ENCODE measurements around the gene KRT84.

The KRT84 gene

DNA sequence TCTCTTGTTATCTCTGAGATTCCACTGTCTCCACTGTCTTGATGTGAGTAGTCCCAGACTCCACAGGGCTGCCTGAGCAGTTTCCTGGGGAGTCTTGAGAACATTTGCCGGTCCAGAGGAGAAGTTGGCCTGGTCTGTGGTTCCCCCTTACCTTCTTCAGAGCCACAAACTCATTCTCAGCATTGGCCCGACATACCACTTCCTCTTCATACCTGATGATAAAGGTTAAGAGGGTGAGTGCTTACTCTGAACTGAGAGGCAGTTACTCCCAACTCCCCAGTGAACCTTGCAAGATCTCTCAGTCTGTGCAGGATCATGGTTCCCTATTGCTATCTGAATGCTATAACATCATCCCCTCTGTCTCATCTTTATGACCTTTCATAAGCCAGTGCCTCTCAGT lies 2.6 kb downstream of the KRT84 start:
- no peak for DNase-seq

DNA sequence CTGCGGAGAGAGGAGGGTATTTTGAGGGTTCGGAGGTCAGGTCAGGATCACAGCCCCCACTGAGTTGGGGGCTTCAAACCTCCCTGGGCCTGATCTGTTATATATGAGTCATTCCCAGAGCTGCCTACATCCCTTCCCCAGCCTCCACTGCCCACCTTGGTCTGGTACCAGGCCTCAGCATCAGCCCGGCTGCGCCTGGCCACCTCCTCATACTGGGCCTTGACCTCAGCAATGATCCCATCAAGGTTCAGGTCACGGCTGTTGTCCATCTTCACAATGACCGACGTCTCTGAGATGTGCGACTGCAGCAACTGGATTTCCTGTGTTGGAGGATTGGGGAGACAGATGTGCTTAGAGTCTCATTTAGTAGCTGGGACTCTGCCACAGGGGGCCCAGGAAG lies 4.2 kb downstream of the KRT84 start:
- no peak for DNase-seq

DNA sequence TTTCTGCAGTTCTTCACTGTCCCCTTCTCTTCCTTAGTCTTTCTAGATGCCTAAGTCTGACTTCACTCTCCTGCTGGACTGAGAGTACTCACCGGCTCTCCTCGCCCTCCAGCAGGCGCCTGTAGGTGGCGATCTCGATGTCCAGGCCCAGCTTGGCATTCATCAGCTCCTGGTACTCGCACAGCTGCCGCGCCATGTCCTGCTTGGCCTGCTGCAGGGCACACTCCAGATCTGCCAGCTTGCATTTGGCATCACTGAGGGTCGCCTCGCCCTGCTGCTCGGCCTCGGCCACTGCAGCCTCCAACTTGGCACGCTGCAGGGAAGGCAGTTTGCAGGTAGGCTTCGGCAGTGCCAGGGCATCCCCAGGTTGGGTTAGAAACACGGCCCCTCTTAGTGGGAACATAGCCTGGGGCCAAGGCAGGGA lies 5.2 kb downstream of the KRT84 start:
- no peak for DNase-seq

DNA sequence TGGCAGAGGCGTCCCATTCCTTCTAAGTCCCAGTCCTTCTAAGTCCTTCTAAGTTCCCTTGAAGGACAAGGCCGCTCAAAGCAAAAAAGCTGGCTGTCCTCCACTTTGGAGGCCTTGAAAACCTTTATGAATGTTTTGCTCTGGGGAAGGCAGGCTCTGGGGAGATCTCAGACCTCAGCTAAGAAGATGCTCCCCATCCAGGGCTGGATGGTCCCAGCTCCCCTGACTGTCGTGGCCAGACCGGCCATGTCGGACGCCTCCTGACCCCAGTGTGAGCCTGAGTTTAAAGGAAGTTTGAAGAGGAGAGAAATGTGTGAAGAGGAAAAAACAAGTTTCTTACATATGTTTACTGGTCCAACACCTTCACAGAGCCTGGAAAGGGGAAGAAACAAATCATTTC lies 5.9 kb downstream of the KRT84 start:
- no peak for DNase-seq

DNA sequence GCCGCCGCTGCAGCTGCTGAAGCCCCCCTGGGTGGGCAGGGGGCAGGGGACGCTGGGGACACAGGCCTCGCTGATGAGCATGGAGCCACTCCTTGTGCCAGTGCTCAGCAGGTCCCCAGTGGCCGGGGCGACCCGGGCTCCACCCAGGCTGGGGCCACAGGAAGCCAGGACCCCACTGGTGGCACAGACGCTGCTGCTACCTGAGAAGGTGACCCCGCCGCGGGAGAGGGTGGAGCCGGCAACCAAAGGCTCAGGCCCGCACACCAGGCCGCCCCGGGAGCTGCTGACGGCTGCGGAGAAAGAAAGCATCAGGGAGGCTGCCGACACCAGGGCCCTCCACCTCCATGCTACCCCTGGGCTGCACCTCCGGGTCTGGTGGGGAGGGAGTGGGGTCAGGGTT lies 7.4 kb downstream of the KRT84 start:
- no peak for DNase-seq

DNA sequence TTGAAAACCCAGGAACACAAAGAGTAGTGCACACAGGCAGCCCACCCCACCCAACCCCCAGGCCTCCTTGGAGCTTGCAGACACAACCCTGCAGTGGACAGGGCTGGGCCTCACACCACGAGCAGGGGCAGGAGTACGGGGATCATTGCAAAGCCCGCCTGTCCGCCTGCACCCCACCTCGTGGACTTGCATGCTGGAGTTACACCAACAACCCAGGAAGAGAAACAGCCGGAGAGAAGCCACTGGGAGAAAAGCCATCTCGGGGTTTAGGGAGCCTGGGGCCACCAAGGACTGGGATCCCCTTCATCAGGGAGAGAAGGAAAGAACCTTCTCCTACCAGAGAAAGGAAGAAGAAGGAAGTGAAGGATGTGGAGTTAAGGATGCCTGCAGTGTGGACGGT lies 8.2 kb downstream of the KRT84 start:
- DNase-seq, result no peak

DNA sequence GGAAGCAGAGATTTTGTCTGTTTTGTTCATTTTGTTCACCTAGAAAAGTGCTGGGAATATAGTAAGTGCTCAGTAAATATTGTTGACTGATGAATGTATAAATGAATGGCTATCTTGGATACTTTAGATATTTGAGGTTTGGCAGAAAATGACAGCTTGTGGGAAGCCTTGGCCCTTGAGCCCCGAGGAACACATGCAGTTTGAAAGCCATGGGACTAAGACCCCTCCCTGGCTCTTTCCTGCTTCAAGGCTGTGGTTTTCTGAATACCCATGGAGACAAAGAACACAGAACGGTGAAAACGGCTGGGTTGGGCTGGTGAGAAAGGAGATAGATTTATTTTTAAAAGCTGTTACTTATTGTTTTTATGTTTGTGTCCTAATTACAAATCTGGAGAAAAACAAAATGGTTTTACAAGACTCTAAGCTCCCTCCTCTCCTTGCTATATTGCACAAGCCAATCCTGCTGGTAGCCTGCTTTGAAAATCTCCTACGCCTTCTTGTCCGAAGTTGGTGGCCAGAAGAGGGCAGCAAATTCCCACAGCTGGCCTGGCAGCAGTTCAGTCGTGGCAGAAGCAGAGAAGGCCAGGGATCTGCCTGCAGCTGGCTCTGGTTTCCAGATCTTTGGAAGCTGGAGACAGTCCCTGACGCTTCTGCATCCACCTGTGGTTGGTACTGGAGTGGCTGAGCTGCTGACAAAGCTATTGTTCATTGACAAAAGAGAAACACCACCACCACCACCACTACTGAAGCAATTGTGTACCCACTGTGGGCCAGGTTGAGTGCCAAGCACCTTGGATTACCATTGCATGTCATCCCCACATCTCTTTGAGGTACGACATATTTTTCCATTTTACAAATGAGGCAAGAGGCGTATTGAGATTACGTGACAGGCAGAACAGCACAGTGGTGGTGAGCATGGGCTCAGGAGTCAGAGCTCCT lies 13.0 kb downstream of the KRT84 start:
- peak; percentile 54 for DNase-seq

DNA sequence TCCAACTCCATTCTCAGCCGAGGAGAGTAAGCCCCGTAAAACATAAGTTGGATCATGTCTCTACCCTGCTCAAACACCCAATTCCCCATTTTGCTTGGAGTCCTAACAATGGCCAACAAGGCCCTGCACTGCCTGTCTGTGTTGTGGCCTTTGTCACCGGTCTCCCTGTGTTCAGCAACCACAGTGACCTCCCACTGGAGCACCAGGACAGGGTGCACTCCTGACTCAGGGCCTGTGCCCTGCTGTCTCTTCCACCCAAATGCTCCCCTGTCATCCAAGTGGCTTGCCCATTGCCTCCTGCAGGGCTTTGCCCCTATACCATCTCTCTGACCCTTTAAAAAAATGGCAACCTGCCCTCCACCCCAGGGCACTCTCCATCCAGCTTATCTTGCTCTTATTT lies 13.7 kb downstream of the KRT84 start:
- DNase-seq, result no peak

DNA sequence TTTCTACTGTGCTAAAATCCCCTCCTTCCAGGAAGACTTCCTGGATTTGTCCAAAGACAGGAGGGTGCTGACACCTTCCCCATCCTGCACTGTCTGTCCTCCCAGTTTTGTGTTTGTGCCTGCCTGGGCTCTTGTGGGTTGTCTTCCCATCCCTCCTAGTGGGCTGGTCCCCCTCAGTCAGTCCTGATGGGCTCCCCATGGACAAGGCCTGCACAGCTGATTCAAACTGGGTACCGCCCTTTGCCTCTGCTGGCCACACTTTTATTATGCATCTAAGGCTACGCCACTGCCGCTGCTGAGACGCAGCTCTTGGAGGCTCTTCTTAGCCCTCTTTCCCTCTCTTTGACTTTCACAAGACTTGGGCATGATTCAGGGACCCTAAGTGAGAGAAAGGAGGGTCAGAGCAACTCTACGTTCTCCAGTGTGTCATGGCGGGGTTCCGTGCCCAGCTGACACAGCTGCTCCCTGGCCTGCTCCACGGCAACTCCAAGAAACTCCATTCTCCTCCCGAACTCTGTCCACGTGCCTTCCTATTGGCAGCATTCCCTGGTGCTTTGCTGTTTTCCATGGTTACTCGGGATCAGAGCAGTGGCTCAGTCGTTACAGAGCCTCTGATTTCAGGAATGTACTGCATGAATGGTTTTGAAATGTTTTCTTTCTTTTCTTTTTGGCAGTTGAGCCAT lies 14.4 kb downstream of the KRT84 start:
- no peak for DNase-seq

DNA sequence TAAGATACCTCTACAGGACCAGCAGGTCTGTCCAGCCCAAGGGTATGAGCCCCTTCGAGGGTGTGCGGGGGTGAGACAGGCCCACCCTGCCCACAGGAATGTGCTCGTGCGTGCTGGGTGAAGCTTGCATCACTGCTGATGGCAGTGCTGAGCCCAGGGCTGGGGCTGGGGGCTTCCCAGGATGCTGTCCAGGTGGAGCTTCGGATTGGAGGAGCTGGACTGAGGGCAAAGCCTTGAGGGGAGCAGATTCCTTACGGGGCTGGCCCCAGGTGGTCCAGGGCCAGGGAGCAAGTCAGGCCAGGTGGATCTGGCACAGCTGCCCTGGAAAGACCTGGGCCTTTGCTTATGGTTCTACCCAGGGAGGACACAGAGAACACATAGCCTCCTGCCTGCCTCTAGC lies 15.6 kb downstream of the KRT84 start:
- DNase-seq, result no peak

DNA sequence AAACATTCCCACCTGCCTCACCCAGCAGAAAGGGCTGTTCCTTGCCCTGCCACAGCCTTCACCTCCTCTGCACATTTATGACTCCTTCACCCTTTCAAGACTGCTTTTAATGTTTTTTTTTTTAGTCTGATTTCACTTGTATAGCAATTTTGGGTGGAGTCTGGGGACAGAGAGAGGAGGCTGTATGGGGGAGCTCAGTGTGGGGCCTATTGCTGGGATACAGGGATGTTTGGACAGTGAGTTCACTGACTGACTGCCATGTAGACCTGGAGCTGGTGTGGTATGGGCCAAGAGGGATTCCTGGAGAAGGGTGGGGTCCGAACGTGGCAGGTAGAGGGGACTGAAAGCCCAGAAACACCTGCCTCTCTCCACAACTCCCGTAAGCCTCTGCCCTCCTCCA lies 16.2 kb downstream of the KRT84 start:
- DNase-seq, result no peak

DNA sequence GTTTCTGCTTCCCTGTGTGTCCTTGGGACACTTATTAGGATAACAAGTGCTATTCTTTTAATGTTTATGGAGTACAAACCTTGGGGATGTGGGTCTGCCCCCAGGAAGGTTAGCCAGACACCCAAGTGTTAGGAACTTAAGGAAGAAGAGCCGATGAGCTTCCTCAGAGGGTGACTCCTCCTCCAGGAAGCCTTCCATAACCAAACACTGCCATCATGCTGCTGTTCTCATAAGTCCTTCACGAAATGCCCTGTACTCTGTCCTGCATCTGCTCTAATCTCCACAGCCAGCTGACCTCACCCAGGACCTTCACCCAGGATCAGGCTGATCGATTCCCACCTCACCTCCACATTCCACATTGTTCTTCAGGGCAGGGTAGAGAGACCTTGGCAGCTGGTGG lies 16.9 kb downstream of the KRT84 start:
- no peak for DNase-seq

DNA sequence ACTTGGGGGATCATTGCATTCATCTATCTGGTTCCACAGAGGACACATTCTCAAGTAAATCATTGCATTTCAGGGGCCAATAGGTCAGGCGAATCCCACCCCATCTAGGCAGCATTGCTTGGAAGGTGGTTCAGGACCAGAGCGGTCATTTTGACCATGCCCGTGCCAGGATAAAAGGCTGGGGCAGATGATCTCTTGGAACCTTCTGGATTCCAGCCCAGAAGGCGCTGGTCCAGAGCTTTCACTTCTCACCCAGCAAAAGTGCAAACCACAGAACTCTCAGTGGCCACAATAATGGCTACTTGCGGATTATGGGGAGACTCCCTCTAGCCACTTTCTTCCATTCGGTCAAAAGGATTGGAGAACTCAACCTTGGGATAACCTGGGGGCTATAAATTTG lies 17.6 kb downstream of the KRT84 start:
- no peak for DNase-seq

DNA sequence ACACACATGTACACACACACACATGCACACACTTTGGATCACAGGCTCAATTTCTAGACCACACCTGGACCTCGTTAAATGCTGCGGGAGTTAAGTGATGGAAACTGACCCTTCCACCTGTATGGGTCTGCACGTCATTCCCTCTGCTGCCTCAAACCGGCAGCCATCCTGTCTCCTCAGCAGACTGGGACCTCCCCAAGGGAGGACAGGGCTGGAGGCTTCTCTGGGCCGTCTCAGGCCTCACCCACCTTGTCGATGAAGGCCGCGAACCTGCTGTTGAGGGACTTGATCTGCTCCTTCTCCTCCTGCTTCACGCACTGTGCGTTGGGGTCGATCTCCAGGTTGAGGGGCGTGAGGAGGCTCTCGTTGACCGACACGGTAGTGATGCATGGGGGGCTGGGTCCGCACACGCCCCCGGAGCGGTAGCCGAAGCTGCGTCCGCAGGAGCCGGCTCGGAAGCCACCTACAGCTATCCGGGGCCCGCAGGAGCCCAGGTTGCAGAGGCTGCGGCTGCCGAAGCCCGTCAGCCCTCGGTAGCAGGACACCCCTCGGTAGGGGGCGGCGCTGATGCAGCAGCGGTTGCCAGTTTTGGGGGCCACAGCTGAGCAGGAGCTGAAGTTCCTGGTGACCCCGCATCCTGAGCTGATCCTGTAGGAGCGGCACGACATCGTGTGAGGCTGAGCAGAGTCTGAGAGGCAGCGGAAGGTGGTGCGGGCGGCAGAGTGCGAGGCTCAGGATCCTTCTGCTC lies 18.5 kb downstream of the KRT84 start, which contains the start of gene KRT85:
Gene KRT85, minus strand, starts transcription at position 744 of the 748 bp plus-strand sequence. Its CDS starts 76 bp downstream, at position 668.
- DNase-seq, result no peak

DNA sequence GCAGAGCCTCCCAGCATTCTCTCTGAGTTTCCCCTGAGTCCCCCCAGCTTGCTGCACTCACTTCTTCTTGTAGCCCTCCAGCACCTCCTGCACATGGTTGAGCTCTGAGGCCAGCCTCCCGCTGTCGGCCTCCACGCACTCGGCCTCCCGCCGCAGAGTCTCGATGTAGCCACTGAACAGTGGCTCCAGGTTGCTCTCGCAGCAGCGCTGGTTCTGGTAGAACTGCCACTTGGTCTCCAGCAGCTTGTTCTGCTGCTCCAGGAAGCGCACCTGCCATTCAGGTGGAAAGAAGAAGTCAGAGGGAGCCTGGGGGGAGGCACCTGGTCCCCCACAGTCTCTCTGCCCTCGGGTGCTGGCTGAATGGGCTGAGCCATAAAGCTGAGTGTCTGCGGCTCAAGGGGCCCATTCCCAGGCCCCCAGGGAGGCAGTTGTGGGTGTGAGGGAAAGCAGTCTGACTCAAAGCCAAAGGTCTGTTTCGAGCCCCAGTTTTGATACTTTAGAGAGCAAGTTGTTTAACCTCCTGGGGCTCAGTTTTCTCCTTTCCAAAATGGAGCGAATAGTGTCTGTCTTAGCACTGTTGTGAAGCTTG lies 20.5 kb downstream of the KRT84 start:
- no peak for DNase-seq

DNA sequence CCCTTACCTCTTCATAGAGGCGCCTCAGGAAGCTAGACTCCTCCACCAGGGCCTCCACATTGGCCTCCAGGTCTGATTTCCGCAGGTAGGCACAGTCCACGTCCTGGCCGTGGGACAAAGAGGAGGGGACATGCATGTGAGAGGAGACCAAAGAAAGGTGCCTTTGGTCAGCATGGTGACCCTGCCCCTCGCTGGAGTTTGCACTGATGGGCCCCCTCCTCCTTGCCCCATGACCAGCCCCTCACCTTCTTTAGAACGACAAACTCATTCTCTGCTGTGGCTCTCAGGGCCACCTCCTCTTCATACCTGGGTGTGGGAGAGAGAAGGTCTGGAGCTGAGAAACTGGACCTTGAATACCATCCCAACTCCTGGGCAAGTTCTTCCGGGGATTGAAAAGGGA lies 21.4 kb downstream of the KRT84 start:
- no peak for DNase-seq

DNA sequence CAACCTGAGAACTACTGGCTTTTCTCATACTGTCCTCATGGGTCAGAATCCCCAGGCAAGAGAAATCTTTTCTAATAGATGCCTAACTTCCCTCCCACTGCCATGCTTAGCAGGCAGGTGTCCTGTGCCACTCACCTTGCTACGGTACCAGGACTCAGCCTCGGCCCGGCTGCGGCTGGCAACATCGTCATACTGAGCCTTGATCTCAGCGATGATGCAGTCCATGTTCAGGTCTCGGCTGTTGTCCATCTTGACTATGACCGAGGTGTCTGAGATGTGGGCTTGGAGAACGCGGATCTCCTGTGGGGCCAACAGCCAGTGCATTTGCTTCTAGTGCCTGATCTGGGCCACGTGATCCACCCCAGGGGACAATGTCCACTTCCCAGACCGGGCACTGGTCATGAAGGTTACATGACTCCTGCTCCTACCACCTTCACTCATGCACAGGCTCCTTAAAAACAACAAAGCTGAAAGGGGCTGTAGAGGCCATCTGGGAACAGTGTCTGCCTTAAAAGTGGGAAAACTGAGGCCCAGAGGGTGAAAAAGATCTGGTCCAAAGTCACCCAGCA lies 22.3 kb downstream of the KRT84 start:
- DNase-seq, result no peak

DNA sequence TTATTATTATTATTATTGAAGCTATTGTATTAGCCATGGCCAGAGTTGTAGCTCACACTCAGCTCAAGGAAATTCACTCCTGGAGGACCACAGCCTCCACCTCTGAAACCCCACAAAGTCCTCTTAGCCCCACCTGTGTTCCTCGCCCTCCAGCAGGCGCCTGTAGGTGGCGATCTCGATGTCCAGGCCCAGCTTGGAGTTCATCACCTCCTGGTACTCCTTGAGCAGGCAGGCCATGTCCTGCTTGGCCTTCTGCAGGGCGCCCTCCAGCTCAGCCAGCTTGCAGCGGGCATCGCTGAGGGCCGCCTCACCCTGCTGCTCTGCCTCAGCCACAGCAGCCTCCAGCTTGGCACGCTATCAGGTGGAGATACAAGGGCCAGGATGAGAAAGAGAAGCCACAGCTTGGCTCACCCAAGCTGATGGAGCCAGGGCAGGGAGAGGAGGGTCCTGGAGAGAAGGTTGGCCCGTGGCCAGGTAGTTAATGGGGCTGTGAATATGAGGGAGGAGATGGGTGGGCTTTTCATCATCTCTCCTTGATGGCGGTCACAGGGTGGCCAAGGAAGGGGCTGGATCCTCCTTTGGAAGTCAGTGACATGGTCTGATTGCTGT lies 23.2 kb downstream of the KRT84 start:
- no peak for DNase-seq

DNA sequence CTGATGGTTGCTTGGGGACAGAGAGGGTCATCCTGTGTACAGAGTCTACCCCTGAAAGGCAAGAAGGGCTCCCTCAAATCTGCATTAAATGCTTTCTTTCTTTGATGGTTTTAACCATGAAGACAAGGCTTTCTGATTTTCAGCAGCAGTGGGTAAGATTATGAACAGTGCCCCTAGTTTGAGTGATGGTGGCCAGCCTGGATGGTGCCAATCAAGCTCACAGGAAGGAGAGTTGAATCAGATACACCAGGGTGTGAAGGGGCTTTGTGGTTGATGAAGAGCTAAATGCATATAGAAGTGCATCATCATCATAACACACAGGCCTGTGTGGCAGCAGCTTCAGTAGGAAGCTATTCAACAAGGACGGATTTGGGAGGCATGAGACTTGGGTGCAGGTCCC lies 23.9 kb downstream of the KRT84 start:
- DNase-seq, result no peak

DNA sequence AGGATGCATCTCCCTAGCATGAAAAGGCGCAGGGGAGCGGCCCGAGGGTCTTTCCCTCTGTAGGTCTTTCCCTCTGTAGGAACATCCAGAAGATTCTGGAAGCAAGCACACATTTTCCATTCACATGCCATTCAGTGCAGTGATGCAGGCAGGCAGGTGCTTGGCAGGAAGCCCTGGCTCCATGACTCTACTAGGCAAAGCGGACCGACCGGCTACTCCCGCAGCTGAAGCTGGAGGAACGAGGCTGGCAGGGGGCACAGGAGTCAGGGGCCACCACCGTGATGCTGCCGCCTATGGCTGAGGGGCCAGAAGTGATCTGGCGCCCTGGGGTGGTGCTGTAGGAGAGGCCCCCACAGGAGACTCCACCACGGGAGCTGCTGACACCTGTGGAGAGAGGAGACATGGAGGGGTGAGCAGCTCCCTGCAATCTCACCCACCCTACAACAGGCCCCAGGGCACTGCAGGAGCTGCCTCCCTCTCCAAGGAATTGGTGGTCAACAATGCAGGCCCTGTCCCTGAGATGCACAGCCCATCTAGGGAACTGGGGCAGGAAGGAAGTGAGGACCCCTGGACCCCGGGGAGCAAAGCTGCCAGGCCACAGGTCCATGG lies 24.7 kb downstream of the KRT84 start:
- no peak for DNase-seq

DNA sequence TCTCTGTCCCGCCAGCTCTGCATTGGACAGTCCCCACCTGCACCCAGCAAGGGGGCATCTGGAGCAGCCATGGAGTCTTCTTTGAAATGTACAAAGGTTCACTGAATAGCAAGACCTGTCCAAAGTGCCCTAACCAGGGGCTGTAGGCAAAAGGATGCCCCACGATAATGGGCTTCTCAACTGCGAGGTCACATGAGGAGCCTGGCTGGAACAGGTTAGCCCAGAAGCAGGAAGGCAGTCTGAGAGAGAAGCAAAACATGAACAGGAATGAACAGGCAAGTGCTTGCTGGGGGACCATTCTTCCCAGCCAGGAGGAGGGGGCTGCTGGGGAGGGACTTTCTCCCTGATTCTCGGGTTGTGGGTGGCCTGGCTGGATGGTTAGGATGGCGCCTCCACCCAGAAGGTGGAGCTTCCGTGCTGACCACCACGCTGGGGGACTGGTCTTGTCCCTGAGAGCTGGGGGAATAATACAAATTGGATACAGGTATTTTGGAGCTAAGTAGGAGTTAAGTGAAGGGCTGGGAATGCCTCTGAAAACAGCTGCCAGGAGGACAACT lies 25.3 kb downstream of the KRT84 start:
- DNase-seq, result no peak

Measured in activated T-cell treated with anti-CD3 and anti-CD28 coated beads, Interleukin-2, amount 50 U/mL, for 1 hour (primary cell).